Keratinocyte (primary cell): ENCODE results near the gene DCAF17. TPM values are rescaled to one million over a fixed set of nuclear protein-coding genes. Genes with fewer than 3 reads are reported as not detected.

Experiments used
- DNase-seq: peaks from one replicate; pipeline ENCODE4 v3.0.0-alpha.2; 2011; ENCODE audit warnings: low read depth, missing footprints, low spot score
- FAIRE-seq: peaks from 2 replicates; lab custom pipeline; 2011; peaks lifted over from hg19 to GRCh38; lab: Jason Lieb, UNC
- H2AFZ ChIP-seq: 2 replicates; pipeline ENCODE4 v1.6.0; 2012; ENCODE audit warnings: low read length, control low read depth, inconsistent platforms; ENCODE audit not compliant: control insufficient read depth
- H3K27ac ChIP-seq: 2 replicates; pipeline ENCODE4 v1.5.1; 2011; ENCODE audit warnings: low read length; ENCODE audit not compliant: control insufficient read depth, insufficient read depth
- H3K27me3 ChIP-seq: 3 replicates; pipeline ENCODE4 v1.6.0; 2011; ENCODE audit warnings: low read length; ENCODE audit not compliant: control insufficient read depth, insufficient read depth; ENCODE audit errors: extremely low read depth
- H3K36me3 ChIP-seq, 2 experiments: 2 replicates in 1 of 2; 3 replicates in 1 of 2; pipeline ENCODE4 v1.5.1; 2011; ENCODE audit warnings: low read length in 2 of 2, mild to moderate bottlenecking in 1 of 2; ENCODE audit not compliant: control insufficient read depth in 2 of 2, insufficient read depth in 2 of 2; ENCODE audit errors: extremely low read depth in 1 of 2
- H3K4me1 ChIP-seq: 3 replicates; pipeline ENCODE4 v1.5.1; 2011; ENCODE audit warnings: low read length; ENCODE audit not compliant: control insufficient read depth, insufficient read depth; ENCODE audit errors: extremely low read depth
- H3K4me2 ChIP-seq: 3 replicates; pipeline ENCODE4 v1.6.0; 2011; ENCODE audit warnings: low read depth, low read length; ENCODE audit not compliant: control insufficient read depth, insufficient read depth; ENCODE audit errors: extremely low read depth
- H3K4me3 ChIP-seq, 3 experiments: fragments of 200-600 bp in 1 of 3; sonication (generic) in 1 of 3; 2 replicates in 2 of 3; 3 replicates in 1 of 3; pipeline ENCODE4 v1.5.1; 2011 to 2016; ENCODE audit warnings: low read length in 3 of 3, mild to moderate bottlenecking in 3 of 3, control low read depth in 2 of 3, inconsistent platforms in 1 of 3, low read depth in 1 of 3, mixed read lengths in 1 of 3, mixed run types in 1 of 3, moderate library complexity in 1 of 3; ENCODE audit not compliant: control insufficient read depth in 2 of 3, insufficient read depth in 2 of 3; ENCODE audit errors: extremely low read depth in 1 of 3
- H3K79me2 ChIP-seq: 2 replicates; pipeline ENCODE4 v1.6.0; 2012; ENCODE audit warnings: low read length; ENCODE audit not compliant: control insufficient read depth, insufficient read depth
- H3K9ac ChIP-seq: 3 replicates; pipeline ENCODE4 v1.6.0; 2011; ENCODE audit warnings: low read length; ENCODE audit not compliant: control insufficient read depth, insufficient read depth; ENCODE audit errors: extremely low read depth
- H3K9me1 ChIP-seq: 3 replicates; pipeline ENCODE4 v1.6.0; 2011; ENCODE audit warnings: low read length; ENCODE audit not compliant: control insufficient read depth, insufficient read depth; ENCODE audit errors: extremely low read depth
- H3K9me3 ChIP-seq: 2 replicates; pipeline ENCODE4 v1.5.1; 2012; ENCODE audit warnings: low read depth, low read length; ENCODE audit not compliant: control insufficient read depth
- H4K20me1 ChIP-seq: 3 replicates; pipeline ENCODE4 v1.6.0; 2011; ENCODE audit warnings: low read length; ENCODE audit not compliant: control insufficient read depth, insufficient read depth; ENCODE audit errors: extremely low read depth
- EZH2 ChIP-seq: IDR thresholded peaks from one replicate; pipeline ENCODE4 v1.6.1; 2012; ENCODE audit warnings: inconsistent platforms, mild to moderate bottlenecking, low read length, moderate library complexity
- dilution Hi-C: fragments of 300-500 bp; cut with MboI; formaldehyde crosslinking; loops from one replicate; pipeline ENCODE4 v1.7.0; 2020; ENCODE audit warnings: low sequenced_read_pairs; ENCODE audit not compliant: extremely low pct_ligation_motif_present
- polyA plus RNA-seq, 5 experiments: library from polyadenylated mRNA; depleted of rRNA in 3 of 5; stranded (reverse) in 3 of 5; stranded (forward) in 1 of 5; unstranded in 1 of 5; fragments of >200 nt; gene quantifications; 1 replicate in 1 of 5; 2 replicates in 3 of 5; 3 replicates in 1 of 5; pipeline versions ENCODE4 v1.2.1 to v1.2.3, GENCODE V29; 2011 to 2012; ENCODE audit warnings: missing spikeins in 2 of 5, low read depth in 1 of 5, low replicate concordance in 1 of 5
- TF ChIP-seq, protein P1 (sequence below), 3 experiments: IDR thresholded peaks in 1 of 3; conservative IDR thresholded peaks in 1 of 3; optimal IDR thresholded peaks in 1 of 3; 2 replicates in 2 of 3; 3 replicates in 1 of 3; pipeline versions ENCODE3 to v1.5.1; 2011; ENCODE audit warnings: low read length in 3 of 3, mild to moderate bottlenecking in 3 of 3, moderate library complexity in 2 of 3, control low read depth in 1 of 3, inconsistent platforms in 1 of 3; ENCODE audit not compliant: insufficient read depth in 2 of 3; ENCODE audit errors: extremely low read depth in 1 of 3

The DCAF17 gene
- polyA plus RNA-seq, 1 donor (not counting 4 experiments of a cell fraction or from before 2014, with no cell fraction given), result 22.9 TPM

DNA sequence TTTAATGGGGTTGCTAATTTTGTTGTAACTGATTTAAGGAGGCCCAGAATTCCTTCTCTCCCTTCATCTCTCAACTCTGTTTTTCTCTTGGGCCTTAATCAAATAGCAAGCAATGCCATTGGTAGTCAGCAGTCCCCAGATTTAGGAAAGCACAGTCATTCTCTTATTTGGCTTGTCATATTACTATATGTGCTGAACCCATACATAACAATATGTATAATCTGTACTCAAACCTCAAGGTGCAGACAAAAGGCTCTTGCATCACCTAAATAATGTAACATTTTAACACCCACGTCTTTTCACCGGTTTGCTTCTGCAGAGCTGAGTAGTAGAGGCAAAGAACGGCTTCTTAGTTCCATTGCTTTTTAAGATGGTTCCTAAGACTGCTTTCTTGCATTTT is 33.6 kb upstream of the DCAF17 start:
- Histone ChIP-seq H4K20me1 (no peaks in the 10 kb centered on the region), H3K79me2 (peaks cover 71% of the 10 kb centered on the region), H3K27ac (no peak overlapping the region), H3K27me3 (no peaks in the 10 kb centered on the region), H3K9me3 (peaks cover 5% of the 10 kb centered on the region), H3K4me1 (peaks cover 19% of the 10 kb centered on the region), H3K9me1 (no peaks in the 10 kb centered on the region), H3K4me3 (no peak overlapping the region), H2AFZ (no peak overlapping the region), H3K9ac (no peak overlapping the region), H3K36me3 (peaks cover 2 to 4% of the 10 kb centered on the region in 2 experiments), H3K4me2 (no peak overlapping the region)
- dilution Hi-C loops, result no loop called here
- FAIRE-seq (no peak), DNase-seq (no peak)
- TF ChIP-seq, protein P1, sequence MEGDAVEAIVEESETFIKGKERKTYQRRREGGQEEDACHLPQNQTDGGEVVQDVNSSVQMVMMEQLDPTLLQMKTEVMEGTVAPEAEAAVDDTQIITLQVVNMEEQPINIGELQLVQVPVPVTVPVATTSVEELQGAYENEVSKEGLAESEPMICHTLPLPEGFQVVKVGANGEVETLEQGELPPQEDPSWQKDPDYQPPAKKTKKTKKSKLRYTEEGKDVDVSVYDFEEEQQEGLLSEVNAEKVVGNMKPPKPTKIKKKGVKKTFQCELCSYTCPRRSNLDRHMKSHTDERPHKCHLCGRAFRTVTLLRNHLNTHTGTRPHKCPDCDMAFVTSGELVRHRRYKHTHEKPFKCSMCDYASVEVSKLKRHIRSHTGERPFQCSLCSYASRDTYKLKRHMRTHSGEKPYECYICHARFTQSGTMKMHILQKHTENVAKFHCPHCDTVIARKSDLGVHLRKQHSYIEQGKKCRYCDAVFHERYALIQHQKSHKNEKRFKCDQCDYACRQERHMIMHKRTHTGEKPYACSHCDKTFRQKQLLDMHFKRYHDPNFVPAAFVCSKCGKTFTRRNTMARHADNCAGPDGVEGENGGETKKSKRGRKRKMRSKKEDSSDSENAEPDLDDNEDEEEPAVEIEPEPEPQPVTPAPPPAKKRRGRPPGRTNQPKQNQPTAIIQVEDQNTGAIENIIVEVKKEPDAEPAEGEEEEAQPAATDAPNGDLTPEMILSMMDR (optimal IDR thresholded peaks at IDR 0.05 in 1 of 3, IDR thresholded peaks at IDR 0.05 in 1 of 3, conservative IDR thresholded peaks at IDR 0.05 in 1 of 3; ENCODE audit: extremely low read depth in 1 of 3, insufficient read depth in 2 of 3, low read length in 3 of 3), result no peak
- TF ChIP-seq EZH2, result no peak

DNA sequence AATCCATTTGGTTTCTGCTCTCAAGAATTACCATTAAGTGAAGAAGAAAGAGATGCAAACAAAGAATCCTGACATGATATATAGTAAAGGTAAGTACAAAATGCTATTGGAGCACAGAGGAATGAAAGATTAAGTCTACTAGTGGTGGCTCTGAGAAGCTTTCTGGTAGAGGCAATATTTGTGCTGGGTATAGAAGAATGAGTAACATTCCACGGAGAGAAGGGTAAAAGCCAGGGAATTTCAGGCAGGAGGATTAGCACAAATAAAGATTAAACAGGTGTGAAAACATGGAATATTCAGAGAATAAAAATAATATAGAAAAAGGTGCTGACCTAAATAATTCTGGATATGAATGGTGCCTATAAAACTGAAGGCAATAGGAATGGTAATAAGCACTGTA is 32.1 kb upstream of the DCAF17 start:
- H3K79me2 ChIP-seq, result peaks cover 77% of the 10 kb centered on the region
- DNase-seq (no peak), FAIRE-seq (no peak)
- H3K4me2 ChIP-seq, result no peak overlapping the region
- no peak overlapping the region for H3K4me3 ChIP-seq
- TF ChIP-seq, protein P1 (optimal IDR thresholded peaks at IDR 0.05 in 1 of 3, IDR thresholded peaks at IDR 0.05 in 1 of 3, conservative IDR thresholded peaks at IDR 0.05 in 1 of 3; ENCODE audit: extremely low read depth in 1 of 3, insufficient read depth in 2 of 3, low read length in 3 of 3), result no peak
- TF ChIP-seq EZH2, result no peak
- H3K4me1 ChIP-seq, result peaks cover 19% of the 10 kb centered on the region
- no peaks in the 10 kb centered on the region for H4K20me1 ChIP-seq
- H3K27me3 ChIP-seq, result no peaks in the 10 kb centered on the region
- no peak overlapping the region for H2AFZ ChIP-seq
- H3K9me1 ChIP-seq, result no peaks in the 10 kb centered on the region
- H3K9me3 ChIP-seq, result peaks cover 5% of the 10 kb centered on the region
- peaks cover 2 to 4% of the 10 kb centered on the region in 2 experiments for H3K36me3 ChIP-seq
- dilution Hi-C loops, result no loop called here
- H3K27ac ChIP-seq, result no peak overlapping the region
- no peak overlapping the region for H3K9ac ChIP-seq
